Skin of body (tissue), 2 donors: ENCODE data around the gene HYAL4. TPM values are rescaled to one million over a fixed set of nuclear protein-coding genes. Genes with fewer than 3 reads are reported as not detected.
"Not testable (repeated sequence)": the region's sequence is repeated elsewhere in the genome, so short reads cannot be mapped to it uniquely, and the experiment has no call there.

ENCODE experiments used
- DNase-seq: peaks from one replicate; lab custom pipeline; 2025; lab: John Stamatoyannopoulos, UW
- total RNA-seq: library from RNA; depleted of rRNA; stranded (reverse); fragments of >200 nt; gene quantifications from one replicate; pipeline ENCODE4 v1.2.3, GENCODE V29; 2014

Gene HYAL4, protein sequence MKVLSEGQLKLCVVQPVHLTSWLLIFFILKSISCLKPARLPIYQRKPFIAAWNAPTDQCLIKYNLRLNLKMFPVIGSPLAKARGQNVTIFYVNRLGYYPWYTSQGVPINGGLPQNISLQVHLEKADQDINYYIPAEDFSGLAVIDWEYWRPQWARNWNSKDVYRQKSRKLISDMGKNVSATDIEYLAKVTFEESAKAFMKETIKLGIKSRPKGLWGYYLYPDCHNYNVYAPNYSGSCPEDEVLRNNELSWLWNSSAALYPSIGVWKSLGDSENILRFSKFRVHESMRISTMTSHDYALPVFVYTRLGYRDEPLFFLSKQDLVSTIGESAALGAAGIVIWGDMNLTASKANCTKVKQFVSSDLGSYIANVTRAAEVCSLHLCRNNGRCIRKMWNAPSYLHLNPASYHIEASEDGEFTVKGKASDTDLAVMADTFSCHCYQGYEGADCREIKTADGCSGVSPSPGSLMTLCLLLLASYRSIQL
- total RNA-seq, result not detected

DNA sequence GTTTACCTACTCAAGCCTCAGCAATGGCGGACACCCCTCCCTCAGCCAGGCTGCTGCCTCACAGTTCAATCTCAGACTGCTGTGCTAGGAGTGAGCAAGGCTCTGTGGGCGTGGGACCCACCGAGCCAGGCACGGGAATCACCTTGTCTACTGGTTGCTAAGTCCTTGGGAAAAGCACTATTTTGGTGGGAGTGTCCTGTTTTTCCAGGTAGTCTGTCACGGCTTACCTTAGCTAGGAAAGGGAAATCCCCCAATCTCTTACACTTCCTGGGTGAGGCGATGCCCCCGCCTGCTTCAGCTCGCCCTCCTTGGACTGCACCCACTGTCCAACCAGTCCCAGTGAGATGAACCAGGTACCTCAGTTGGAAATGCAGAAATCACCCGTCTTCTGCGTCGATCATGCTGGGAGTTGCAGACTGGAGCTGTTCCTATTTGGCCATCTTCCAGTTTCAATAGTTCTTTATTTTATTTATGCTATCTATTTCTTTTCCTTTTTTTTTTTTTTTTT, at the start of gene HYAL4:
Gene HYAL4 (plus strand): TSS at position 458 of the 508 bp plus-strand sequence. CDS start 23,105 bp downstream, outside the sequence.
- DNase-seq, result no peak

DNA sequence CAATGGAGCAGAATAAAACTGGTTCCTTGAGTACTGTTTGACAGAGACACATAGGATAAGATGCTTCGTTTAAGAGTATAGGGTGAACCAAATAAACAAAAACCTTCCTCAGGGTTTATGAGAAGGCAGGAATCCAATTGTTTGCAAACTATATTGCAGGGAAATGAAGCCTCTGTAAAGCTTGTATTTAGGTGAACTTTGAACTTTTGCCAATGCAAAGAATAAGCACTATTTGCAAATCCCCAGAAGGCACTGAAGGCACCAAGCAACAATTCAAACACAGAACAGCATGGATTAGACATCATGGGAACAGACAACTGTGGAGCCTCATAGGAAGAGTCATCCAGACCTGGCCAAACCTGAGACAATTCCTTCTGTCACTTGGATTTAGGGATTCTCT, 49.1 kb upstream of the HYAL4 start:
- DNase-seq, result no peak

DNA sequence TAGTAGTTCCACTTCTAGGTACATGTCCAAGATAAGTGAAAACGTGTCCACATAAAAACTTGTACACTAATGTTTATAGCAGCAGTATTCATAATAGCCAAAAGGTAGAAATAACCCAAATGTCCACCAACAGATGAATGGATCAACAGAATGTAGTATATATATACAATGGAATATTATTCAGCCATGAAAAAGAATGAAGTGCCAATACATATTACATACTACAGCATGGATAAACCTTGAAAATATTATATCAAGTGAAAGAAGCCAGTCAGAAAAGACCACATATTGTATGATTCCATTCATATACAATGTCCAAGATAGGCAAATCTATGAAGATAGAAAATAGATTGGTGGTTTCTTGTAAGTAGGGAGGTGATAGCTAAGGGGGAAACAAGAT, 48.4 kb upstream of the HYAL4 start:
- no peak for DNase-seq

DNA sequence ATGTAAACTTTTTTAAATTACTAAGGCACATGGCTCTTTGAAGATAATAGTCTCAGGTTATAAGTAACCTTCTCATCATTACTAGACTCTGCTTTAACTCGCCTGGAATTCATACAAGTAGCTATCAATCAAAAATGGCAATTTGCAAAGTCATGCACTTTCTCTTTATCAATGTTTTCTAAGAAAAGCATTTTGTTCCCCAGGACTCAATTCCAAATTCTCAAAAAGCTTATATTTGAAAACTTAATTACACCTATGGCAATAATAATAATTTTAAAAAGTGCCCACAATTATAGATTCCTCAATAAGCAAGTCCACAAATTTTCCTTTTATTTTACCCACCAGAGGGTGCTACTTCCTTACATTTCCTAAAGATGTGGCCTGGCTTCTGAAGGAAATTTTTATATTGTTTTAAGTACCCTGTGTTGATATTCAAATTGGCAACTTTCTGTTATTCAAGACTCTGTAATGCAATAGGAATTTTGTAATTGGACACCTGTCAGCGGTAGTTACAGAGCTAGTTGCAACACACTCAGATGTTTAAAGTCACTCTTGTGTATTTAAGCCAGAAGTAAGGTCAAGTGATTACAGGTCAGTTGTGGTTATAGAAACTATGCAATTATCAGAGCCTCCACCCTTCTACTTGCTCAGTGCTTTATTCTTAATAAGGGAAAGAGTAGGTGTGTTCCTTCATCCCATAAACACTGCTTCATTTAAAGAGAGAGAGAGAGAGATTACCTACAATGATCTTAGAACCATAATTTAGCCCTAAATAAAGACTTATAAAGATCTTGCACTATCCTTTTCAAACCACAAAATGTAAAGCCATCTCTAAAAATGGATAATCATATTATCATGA, 47.1 kb upstream of the HYAL4 start:
- DNase-seq, result no peak

DNA sequence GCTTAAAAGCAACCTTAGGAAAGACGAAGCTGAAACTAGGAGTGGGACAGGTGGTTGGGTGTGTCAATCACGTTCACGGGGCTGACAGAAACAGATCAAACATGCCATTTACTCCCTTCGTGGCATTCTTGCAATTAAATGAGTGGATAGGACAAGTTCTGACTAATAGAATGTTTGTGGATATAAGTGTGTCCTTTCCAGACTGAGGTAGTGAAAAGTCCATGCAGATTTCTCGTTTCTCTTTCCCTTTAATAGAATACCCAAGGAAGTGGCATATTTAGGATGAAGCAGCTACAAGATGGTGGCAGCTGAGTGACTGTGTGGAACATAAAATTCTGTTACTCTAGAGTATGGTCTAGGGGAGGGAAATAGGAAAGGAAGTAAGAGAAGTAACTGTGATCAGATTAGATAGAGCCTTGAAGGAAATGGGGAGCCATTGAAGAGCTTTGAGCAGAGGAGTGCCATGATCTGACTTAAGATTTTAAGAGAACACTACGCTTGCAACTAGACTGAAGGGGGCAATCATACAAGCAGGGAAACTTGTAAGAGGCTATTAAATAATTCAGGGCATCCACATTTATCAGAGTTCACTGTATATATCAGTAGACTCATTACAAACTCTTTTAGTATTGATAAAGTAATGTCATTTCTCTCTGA, 46.3 kb upstream of the HYAL4 start:
- DNase-seq, result no peak

DNA sequence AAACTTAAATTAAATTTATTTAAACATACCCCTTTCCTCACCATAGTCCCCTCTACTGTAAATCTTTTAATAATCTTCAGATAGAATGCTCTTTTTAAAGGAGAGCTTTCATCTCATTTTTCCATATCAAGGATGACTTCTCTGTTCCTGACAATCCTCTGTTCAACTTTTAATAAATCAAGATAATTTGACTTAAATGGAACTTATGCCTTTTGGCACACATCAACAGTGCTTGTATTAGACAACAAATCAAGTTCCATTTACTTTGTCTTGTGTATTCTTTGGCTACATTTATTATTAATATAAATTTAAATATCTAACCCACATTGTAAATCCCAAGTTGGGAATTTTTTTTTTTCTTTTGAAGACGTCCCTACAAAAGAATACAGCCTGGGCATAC, 42.7 kb upstream of the HYAL4 start:
- DNase-seq, result no peak

DNA sequence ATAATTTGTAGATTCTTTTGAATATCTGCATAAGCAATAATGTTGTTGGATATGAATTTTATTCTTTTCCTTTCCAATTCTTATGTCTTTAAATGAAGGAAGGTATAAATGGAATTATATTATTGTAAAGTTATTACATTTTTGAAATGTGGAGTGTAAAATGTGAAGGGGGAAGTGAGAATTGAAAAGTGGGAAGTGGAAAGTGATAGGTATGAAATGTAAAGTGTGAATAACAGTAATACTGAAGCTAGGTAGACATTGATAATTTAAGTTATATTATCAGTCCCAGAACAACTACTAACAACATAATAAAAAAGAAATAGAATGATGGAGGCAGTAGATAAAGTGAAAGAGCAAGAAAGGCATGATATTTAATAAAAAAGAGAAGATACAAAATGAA, 39.7 kb upstream of the HYAL4 start:
- DNase-seq, result no peak

DNA sequence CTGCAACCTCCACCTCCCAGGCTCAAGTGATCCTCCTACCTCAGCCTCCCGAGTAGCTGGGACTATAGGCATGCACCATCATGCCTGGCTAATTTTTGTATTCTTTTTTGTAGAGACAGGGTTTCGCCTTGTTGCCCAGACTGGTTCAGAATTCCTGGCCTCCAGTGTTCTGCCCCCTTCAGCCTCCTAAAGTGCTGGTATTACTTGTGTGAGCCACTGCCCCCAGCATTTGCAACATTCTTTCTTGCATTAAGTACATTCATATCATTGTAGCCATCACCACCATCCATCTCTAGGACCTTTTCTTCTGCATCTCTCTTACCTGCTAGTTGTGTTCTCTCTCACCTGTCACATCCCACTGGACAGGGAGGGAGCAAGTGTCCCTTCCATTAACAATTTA, 35.5 kb upstream of the HYAL4 start:
- DNase-seq, result no peak

DNA sequence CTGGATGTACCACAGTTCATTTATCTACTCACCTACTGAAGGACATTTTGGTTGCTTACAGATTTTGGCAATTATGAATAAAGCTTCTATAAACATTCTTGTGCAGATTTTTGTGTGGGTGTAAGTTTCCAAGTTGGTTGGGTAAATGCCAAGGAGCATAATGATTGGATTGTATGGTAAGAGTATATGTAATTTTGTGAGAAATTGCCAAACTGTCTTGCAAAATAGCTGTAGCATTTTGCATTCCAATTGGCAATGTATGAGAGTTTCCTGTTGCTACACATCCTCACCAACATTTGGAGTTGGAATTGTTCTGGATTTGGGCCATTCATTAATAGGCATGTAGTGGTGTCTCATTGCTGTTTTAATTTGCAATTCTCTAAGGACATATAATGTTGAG, 33.9 kb upstream of the HYAL4 start:
- no peak for DNase-seq

DNA sequence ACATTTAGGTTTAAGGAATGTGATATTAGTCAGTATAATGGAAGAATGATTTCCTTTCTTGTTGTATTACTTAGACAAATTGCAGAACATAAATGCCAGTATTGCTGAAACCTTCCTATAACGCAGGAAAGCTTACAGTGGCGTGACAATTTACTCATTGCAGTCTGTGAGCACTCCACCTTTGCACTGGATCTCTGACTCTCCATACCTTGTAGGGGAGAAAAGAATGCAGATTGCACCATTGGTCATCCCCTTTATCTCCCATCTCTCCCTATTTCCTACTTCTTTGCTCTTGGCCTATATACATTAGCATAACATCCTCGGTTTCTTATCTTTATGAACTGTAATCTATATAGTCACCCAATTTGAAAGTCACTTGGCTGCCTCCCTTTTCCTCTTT, 28.1 kb upstream of the HYAL4 start:
- DNase-seq, result no peak

DNA sequence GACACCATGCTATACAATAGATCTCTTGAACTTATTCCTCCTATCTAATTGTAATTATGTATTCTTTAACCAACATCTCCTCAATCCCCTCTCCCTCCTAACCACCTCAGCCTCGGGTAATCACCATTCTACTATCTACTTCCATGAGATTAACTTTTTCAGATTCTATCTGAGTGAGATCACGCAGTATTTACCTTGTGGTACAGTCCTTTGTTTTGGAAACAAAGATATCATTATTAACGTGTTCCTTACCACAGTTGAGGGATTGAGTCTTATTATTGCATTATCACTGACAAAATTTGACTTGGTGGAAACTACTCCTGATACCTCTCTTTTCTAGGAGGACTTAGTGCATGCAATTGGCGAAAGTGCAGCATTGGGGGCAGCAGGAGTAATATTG, 26.0 kb upstream of the HYAL4 start:
- DNase-seq, result no peak

DNA sequence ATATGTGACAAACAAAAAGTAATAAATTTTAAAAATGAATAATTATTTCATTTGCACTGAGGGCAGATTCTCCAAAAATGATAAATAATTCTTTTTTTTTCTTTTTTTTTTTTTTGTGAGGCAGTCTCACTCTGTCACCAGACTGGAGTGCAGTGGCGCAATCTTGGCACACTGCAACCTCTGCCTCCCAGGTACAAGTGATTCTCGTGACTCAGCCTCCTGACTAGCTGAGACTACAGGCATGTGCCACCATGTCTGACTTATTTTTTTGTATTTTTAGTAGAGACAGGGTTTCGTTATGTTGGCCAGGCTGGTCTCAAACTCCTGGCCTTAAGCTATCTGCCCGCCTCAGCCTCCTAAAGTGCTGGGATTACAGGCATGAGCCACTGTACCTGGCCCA, 25.2 kb upstream of the HYAL4 start:
- DNase-seq, result not testable (repeated sequence)

DNA sequence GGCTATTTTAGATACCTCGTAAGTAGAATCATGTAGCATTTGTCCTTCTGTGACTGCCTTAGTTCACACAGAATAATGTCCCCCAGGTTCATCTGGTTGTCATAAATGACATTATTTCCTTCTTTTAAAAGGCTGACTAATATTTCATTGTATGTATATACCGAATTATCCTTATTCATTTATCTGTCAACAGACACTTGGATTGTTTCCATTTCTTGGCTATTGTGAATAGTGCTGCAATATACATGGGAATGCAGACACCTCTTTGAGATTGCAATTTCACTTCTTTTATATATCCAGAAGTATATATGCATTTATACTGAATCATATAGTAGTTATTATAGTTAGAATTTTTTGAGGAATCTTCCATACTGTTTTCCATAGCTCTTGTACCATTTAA, 24.1 kb upstream of the HYAL4 start:
- no peak for DNase-seq

DNA sequence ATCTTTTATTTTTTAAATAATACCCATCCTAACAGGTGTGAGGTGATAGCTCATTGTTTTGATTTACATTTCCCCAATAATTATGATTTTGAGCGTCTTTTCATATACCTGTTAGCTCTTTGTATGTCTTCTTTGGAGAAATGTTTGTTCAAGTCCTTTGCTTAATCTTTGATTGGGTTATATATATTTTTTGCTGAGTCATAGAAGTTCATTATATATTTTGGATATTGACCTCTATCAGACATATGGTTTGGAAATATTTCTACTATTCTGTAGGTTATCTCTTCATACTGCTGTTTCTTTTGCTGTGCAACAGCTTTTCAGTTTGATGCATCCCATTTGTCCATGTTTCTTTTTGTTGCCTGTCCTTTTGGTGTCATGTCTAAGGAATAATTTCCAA, 23.6 kb upstream of the HYAL4 start:
- DNase-seq, result no peak

DNA sequence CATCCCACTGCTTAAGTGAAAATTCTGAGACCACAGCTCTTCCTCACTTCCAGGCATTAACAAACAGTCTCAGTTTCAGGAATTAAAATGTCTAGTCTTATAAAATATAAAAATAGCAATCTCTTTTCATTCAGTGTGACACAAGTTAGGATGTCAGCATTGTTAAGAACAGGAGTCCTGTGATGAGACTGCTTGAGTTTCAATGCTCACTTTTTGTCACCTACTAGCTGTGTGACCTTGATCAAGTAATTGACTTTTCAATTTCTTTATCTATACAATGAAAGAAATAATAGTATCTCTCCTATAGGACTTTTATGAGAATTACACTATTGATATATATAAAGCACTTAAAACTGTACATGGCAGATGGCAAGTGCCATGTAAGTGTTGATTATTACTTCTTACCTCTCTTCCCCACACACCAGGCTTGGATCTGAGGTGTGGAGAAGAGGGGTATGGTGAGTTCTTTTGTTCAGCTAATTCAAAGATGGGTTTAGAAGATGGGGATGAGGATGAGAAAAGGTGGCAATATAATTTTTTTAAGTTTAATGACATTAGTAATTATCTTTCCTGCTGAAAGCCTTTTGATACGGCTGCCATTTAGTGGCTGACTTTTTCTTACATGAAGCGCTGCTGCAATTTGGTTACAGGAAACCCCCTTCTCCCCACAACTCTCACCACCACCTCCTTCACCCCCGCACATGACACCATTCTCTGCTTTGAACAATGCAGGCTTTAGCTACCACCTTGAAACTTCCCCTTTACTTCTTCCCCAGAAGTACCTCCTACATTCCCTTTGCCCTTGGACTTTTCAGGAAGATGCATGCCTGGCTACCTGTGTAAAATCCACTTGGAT, 20.8 kb upstream of the HYAL4 start:
- DNase-seq, result no peak

DNA sequence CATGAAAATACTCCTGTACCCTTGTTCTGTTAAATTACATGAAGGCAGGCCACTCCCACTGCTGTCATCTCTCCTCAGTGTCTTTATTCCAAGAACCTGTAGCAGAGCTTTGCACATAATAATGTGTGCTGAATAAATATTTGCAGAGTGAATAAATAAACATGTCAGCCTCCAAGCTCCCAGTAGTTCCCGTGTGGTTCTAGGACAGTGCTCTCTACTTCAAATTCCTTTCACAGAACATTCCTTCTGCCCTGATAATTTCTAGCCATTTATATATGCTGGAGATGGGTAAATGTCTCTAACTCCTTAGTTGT, 20.3 kb upstream of the HYAL4 start:
- no peak for DNase-seq

DNA sequence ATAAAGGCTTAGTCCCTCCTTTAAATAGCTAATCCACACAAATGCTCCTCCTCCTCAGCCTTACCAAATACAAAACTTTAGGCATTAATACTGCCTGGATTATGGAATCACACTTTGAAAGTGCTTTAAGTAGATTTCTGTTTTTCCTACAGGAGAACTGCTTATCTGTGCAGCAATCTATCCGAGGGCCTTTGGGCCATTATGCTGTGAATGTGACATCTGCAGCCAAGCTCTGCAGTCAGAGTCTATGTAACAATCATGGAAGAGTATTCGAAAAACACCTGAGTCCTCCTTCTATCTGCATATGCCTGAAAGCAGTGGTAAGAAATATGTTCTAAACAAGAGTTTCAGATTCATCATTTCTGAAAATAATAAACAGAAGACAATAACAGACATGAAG, 16.2 kb upstream of the HYAL4 start:
- no peak for DNase-seq

DNA sequence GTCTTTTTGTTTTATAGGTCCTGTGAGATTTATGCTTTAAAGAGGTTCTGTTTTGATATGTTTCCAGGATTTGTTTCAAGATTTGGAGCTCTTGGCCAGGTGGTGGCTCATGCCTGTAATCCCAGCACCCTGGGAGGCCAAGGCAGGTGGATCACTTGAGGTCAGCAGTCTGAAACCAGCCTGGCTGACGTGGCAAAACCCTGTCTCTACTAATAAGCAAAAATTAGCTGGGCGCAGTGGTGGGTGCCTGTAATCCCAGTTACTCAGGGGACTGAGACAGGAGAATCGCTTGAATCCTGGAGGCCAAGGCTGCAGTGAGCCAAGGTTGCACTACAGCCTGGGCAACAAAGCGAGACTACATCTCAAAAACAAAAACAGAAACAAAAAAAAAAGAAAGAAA, 8.3 kb upstream of the HYAL4 start:
- no peak for DNase-seq

DNA sequence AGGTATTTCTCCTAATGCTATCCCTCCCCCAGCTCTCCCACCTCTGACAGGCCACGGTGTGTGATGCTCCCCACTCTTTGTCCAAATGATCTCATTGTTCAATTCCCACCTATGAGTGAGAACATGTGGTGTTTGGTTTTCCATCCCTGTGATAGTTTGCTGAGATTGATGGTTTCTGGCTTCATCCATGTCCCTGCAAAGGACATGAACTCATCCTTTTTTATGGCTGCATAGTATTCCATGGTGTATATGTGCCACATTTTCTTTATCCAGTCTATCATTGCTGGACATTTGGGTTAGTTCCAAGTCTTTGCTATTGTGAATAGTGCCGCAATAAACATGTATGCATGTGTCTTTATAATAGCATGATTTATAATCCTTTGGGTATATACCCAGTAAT, 5.9 kb upstream of the HYAL4 start:
- not testable (repeated sequence) for DNase-seq

DNA sequence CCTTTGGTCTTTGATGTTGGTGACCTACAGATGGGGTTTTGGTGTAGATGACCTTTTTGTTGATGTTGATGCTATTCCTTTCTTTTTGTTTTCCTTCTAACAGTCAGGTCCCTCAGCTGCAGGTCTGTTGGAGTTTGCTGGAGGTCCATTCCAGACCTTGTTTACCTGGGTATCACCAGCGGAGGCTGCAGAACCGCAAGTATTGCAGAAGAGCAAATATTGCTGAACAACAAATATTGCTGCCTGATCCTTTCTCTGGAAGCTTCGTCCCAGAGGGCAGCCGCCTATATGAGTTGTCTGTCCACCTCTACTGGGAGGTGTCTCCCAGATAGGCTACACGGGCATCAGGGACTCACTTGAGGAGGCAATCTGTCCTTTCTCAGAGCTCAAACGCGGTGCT, 827 bp upstream of the HYAL4 start:
- not testable (repeated sequence) for DNase-seq

DNA sequence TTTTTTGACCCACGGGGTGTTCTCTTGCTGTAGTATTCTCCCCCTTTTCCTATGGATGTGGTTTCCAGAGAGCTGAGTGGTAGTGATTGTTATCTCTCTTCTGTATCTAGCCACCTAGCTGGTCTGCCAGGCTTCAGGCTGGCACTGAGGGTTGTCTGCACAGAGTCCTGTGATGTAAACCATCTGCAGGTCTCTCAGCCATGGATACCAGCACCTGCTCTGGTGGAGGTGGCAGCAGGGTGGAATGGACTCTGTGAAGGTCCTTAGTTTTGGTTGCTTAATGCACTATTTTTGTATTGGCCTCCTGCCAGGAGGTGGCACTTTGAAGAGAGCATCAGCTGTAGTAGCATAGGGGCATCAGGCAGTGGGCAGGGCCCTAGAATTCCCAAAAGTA, 851 bp downstream of the HYAL4 start:
- no peak for DNase-seq
